K562 (cell line): ENCODE results near the gene MRAP2. TPM values are rescaled to one million over a fixed set of nuclear protein-coding genes. Genes with fewer than 3 reads are reported as not detected.
A peak's percentile ranks its signal among the peaks of the same experiment; 100 is the strongest.

Experiments
- ARNT ChIP-seq, 2 experiments: fragments of 450-650 bp; IDR thresholded peaks; 2 replicates each; pipeline ENCODE4 v1.6.1; 2016; ENCODE audit warnings: mild to moderate bottlenecking in 1 of 2
- CXXC5 ChIP-seq: fragments of 250-450 bp; sonication (Bioruptor Pico); IDR thresholded peaks from 2 replicates; pipeline ENCODE4 v1.8.0; 2022; ENCODE audit warnings: inconsistent platforms, mild to moderate bottlenecking, moderate library complexity
- DACH1 ChIP-seq: fragments of 450-650 bp; IDR thresholded peaks from 2 replicates; pipeline ENCODE4 v1.6.1; 2018; ENCODE audit not compliant: partially characterized antibody
- EZH2 ChIP-seq: IDR thresholded peaks from 2 replicates; pipeline ENCODE4 v1.6.1; 2012; ENCODE audit warnings: low read depth, mild to moderate bottlenecking, inconsistent platforms, low read length, borderline replicate concordance
- GATA2 ChIP-seq: sonication (generic); formaldehyde crosslinking; IDR thresholded peaks from 2 replicates; pipeline ENCODE4 v1.4.0; 2020; ENCODE audit warnings: mild to moderate bottlenecking, missing genetic modification reagents
- HDAC1 ChIP-seq, 2 experiments: fragments of 450-650 bp; IDR thresholded peaks; 2 replicates each; pipeline ENCODE4 v1.6.1; 2016 to 2017; ENCODE audit warnings: inconsistent platforms in 1 of 2, mild to moderate bottlenecking in 1 of 2, moderate library complexity in 1 of 2
- HDAC2 ChIP-seq: fragments of 450-650 bp; IDR thresholded peaks from 2 replicates; pipeline ENCODE4 v1.6.1; 2016; ENCODE audit warnings: mild to moderate bottlenecking
- IFI16 ChIP-seq: fragments of 250-450 bp; sonication (Bioruptor Pico); IDR thresholded peaks from 2 replicates; pipeline ENCODE4 v2.1.2; 2022; ENCODE audit warnings: mild to moderate bottlenecking, inconsistent platforms
- JUND ChIP-seq, 2 experiments: IDR thresholded peaks; 2 replicates in 1 of 2; 3 replicates in 1 of 2; pipeline ENCODE4 v1.6.1; 2011; ENCODE audit warnings: borderline replicate concordance in 2 of 2, low read depth in 2 of 2, low read length in 2 of 2, improper control_type of control experiment in 1 of 2, missing biosample characterization in 1 of 2, missing genetic modification characterization in 1 of 2, missing genetic modification reagents in 1 of 2
- NFE2 ChIP-seq: IDR thresholded peaks from 2 replicates; pipeline ENCODE4 v1.6.1; 2014; ENCODE audit warnings: antibody characterized with exemption, low read depth
- POLR3G ChIP-seq: IDR thresholded peaks from 2 replicates; pipeline ENCODE4 v1.6.1; 2011; ENCODE audit not compliant: insufficient read length, insufficient replicate concordance; ENCODE audit errors: extremely low read depth
- RBFOX2 ChIP-seq: fragments of 200-400 bp; formaldehyde crosslinking; IDR thresholded peaks from 2 replicates; pipeline ENCODE4 v1.6.1; 2017; ENCODE audit warnings: low read depth, mild to moderate bottlenecking, low read length, moderate library complexity
- SMAD1 ChIP-seq: fragments of 150-350 bp; IDR thresholded peaks from 2 replicates; pipeline ENCODE4 v1.6.1; 2014; ENCODE audit warnings: low read length, low read depth; ENCODE audit not compliant: partially characterized antibody
- SRSF1 ChIP-seq: fragments of 200-400 bp; formaldehyde crosslinking; IDR thresholded peaks from 2 replicates; pipeline ENCODE4 v1.6.1; 2017; ENCODE audit warnings: mild to moderate bottlenecking, low read depth, low read length, moderate library complexity
- TAF9B ChIP-seq: fragments of 450-650 bp; IDR thresholded peaks from 2 replicates; pipeline ENCODE4 v1.6.1; 2018; ENCODE audit warnings: mild to moderate bottlenecking; ENCODE audit not compliant: partially characterized antibody
- TBL1XR1 ChIP-seq, 2 experiments: IDR thresholded peaks; 2 replicates each; pipeline ENCODE4 v1.6.1; 2012; ENCODE audit warnings: improper control_type of control experiment in 2 of 2, low read length in 2 of 2, mild to moderate bottlenecking in 1 of 2
- TCF3 ChIP-seq: sonication (generic); formaldehyde crosslinking; IDR thresholded peaks from 2 replicates; pipeline ENCODE4 v1.4.0; 2020; ENCODE audit warnings: mild to moderate bottlenecking, missing genetic modification reagents
- TEAD4 ChIP-seq, 2 experiments: sonication (generic) in 1 of 2; formaldehyde crosslinking in 1 of 2; IDR thresholded peaks; 2 replicates each; pipeline versions ENCODE4 v1.6.1 to v1.8.0; 2012 to 2022; ENCODE audit warnings: borderline replicate concordance in 1 of 2, inconsistent platforms in 1 of 2, low read length in 1 of 2, mild to moderate bottlenecking in 1 of 2, missing genetic modification reagents in 1 of 2
- TRIM24 ChIP-seq, 2 experiments: fragments of 450-650 bp; IDR thresholded peaks; 2 replicates each; pipeline ENCODE4 v1.6.1; 2016
- YY1 ChIP-seq, 3 experiments: IDR thresholded peaks; 2 replicates each; pipeline ENCODE4 v1.6.1; 2011; ENCODE audit warnings: low read length in 2 of 3, mild to moderate bottlenecking in 2 of 3, moderate library complexity in 2 of 3, borderline replicate concordance in 1 of 3, control low read depth in 1 of 3, low read depth in 1 of 3; ENCODE audit not compliant: insufficient read depth in 3 of 3, insufficient replicate concordance in 2 of 3, control insufficient read depth in 1 of 3, insufficient read length in 1 of 3; ENCODE audit errors: extremely low read depth in 1 of 3
- ZFPM2 ChIP-seq: fragments of 250-450 bp; sonication (Bioruptor Pico); IDR thresholded peaks from 2 replicates; pipeline ENCODE4 v1.5.1; 2022; ENCODE audit warnings: mild to moderate bottlenecking
- ZNF23 ChIP-seq: fragments of 250-450 bp; sonication (Bioruptor Pico); IDR thresholded peaks from 2 replicates; pipeline ENCODE4 v1.4.0; 2020; ENCODE audit warnings: mild to moderate bottlenecking
- ZNF436 ChIP-seq: fragments of 250-450, 450-650 bp; sonication (Bioruptor Pico); formaldehyde crosslinking; IDR thresholded peaks from 2 replicates; pipeline ENCODE4 v1.7.0; 2020; ENCODE audit warnings: mild to moderate bottlenecking
- ZNF592 ChIP-seq: fragments of 450-650 bp; IDR thresholded peaks from 2 replicates; pipeline ENCODE4 v1.6.1; 2017; ENCODE audit warnings: antibody characterized with exemption, mild to moderate bottlenecking
- polyA plus RNA-seq, 8 experiments: library from polyadenylated mRNA; depleted of rRNA in 4 of 8; stranded (reverse) in 5 of 8; unstranded in 3 of 8; fragments of >200 nt; fragmentation: Nextera tagmentation in 2 of 8; fragmentation: Illumina TruSeq in 1 of 8; extraction: Ambion mirVana in 2 of 8; extraction: Trizol in 1 of 8; gene quantifications; 2 replicates each; pipeline versions ENCODE4 v1.2.1 to v1.2.3, GENCODE V29; 2011 to 2014; ENCODE audit warnings: inconsistent platforms in 1 of 8, missing spikeins in 1 of 8
- total RNA-seq, 7 experiments: library from RNA; depleted of rRNA in 6 of 7; stranded (reverse); fragments of >200 nt in 6 of 7; fragmentation: Illumina TruSeq in 2 of 7; extraction: Trizol in 2 of 7; gene quantifications; 2 replicates each; pipeline versions ENCODE4 v1.2.1 to v1.2.3, GENCODE V29; 2011 to 2021; ENCODE audit warnings: low replicate concordance in 1 of 7

The MRAP2 gene
- total and polyA plus RNA-seq, 9 of the 15 experiments (the other 6 are each of a cell fraction or from before 2014, with no cell fraction given) = 5.9 to 38.9 (median 9.3) TPM

GRCh38 chr6:84086545-84087429, 53.2 kb downstream of the MRAP2 start (continued):
- TF ChIP-seq ZFPM2 (CRISPR knock-in tag) (no peak), ZNF436 (CRISPR knock-in tag) (no peak), TEAD4 (IDR thresholded peaks at IDR 0.05; ENCODE audit: low read length) (peak; percentile 78), TEAD4 (CRISPR knock-in tag; IDR thresholded peaks at IDR 0.05; ENCODE audit: borderline replicate concordance) (no peak), TAF9B (peak; percentile 31), TRIM24 (IDR thresholded peaks at IDR 0.05) (peak; percentile 40 to 66; a peak in 2 of 4 replicates), SMAD1 (no peak), EZH2 (no peak), NFE2 (peak; percentile 13; the same call in 1 of the 2 replicates), ZNF23 (CRISPR knock-in tag) (no peak), GATA2 (CRISPR knock-in tag) (peak; percentile 31; the same call in 1 of the 2 replicates), POLR3G (no peak), RBFOX2 (no peak), YY1 (IDR thresholded peaks at IDR 0.05; ENCODE audit: borderline replicate concordance in 1 of 3, control insufficient read depth in 1 of 3, extremely low read depth in 1 of 3, insufficient read depth in 3 of 3, insufficient read length in 1 of 3, insufficient replicate concordance in 2 of 3, low read depth in 1 of 3, low read length in 2 of 3) (no peak), SRSF1 (no peak), IFI16 (CRISPR knock-in tag) (no peak), DACH1 (peak; percentile 26), TCF3 (CRISPR knock-in tag) (peak; percentile 83), CXXC5 (CRISPR knock-in tag) (peak; percentile 73), TBL1XR1 (IDR thresholded peaks at IDR 0.05; ENCODE audit: low read length in 2 of 2) (no peak), JUND (IDR thresholded peaks at IDR 0.05; ENCODE audit: borderline replicate concordance, low read depth, low read length) (peak; percentile 32; the same call in 1 of the 2 replicates), JUND (tag; IDR thresholded peaks at IDR 0.05; ENCODE audit: borderline replicate concordance, low read depth, low read length) (no peak; the same call in 2 of the 3 replicates), HDAC2 (peak; percentile 90), HDAC1 (IDR thresholded peaks at IDR 0.05) (peak in 1 of 2 experiments; percentile 87; a peak in 2 of 4 replicates), ARNT (IDR thresholded peaks at IDR 0.05) (peak in 1 of 2 experiments; percentile 41; a peak in 1 of 4 replicates), ZNF592 (0 out of 2 replicates have a peak, but pooled peaks have one; percentile 26)
